GM19324 (cell line): ENCODE results near the gene MEF2D.

ENCODE experiments used
- ATAC-seq: cut with Tn5 transposase; IDR thresholded peaks from one replicate; pipeline ENCODE4 v1.9.1; 2021; ENCODE audit warnings: mild to moderate bottlenecking, moderate library complexity; ENCODE audit not compliant: unreplicated experiment, low FRiP score

Gene MEF2D

DNA sequence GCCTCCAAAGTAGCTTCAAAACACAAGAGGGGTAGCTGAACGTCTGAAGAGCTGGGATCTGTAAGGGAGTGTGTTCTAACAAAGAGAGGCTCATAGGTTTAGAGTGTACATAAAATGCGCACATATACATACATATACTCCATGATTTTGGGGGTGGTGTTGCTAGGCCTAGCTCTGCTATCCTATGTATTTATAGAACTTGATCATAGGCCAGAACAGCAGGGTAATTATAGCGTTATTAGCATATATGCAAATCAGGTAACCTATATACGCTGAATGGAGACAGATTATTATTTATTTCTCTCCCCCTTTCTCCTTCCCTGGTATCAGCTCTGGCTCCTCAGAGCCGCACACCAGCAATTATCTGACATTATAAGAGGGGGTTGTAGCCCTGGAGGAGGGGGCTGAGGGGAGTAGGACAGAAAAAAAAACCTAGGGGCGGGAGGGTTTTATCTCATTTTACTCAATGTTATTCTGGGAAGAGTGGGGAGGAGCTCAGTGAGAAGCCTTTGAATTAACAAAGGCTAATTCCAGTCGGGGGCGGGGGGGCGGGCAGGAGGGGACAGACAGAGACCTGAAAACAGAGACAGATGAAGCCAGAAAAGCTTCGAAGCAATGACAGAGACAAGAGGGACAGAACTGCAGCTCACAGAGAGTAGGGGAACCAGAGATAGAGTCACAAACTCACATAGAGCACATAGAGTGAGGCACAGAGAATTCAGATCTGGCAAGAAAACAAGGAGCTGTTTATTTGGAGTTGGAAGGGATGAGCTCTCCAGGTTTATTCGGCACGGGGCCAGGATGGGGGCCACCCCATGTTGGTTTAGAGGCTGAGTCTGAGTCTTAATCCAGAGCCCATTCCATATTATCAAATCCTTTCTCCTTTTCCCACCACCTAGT is 68.6 kb downstream of the MEF2D start:
- ATAC-seq: no peak

DNA sequence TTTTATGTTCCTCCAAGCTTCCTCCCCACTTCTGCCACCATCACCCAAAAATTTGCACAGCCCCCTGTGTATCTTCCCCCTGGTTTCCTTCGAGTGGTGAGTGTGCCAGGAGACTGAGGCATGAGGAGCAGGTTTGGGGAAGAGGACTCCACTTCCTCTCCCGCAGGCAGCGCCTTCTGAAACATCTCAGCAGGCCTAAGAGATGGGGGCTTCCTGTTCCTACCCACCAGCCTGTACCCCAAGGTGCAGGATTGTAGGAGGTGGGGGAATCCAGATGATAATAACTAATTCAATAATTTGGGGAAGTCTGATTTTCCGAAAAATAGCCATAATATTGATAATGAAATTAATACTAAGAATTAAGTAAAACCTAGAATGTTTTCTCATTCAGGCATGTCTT is 69.2 kb downstream of the MEF2D start:
- no peak for ATAC-seq

DNA sequence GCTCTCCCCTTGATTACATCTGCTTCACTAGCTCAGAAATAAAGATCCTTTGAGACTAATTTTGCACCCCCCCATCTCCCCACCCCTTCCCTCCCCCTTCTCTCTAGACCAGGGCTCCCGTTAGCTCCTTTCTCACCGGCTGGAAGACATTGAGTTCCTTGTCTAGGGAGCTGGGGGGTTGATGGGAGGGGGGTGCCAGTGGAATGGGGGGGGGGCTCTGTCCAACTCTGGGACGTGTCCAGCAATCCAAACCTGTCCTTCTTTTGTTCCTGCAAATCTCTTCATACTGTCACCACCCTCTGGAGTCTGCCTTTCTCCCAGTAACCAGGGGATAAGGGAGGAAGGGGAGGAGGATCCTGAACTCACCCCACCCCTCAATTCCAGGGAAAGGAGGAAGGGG is 69.7 kb downstream of the MEF2D start:
- no peak for ATAC-seq

DNA sequence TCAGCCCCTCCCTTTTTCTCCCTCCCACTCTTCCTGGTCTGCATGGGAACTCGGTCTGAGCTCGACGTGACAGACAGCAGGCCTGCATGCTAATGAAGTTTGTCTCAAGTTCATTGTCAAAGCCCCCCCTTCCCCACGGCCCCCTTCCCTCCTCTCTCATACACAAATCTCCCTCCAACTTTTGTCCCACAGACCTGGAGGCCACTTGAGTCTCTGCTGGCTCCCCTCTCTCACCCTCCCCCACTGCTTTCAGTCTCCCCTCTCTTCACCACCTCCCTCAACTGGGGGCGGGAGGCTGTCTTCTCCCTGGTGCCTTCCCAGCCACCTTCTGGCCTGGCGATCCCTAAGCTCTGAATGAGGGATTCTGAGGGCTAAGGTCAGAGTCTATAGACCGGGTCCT is 70.3 kb downstream of the MEF2D start:
- no peak for ATAC-seq

- no peak for ATAC-seq
These were observed 71.1 kb downstream of the MEF2D start for GRCh38 chr1:156429313-156430060.

DNA sequence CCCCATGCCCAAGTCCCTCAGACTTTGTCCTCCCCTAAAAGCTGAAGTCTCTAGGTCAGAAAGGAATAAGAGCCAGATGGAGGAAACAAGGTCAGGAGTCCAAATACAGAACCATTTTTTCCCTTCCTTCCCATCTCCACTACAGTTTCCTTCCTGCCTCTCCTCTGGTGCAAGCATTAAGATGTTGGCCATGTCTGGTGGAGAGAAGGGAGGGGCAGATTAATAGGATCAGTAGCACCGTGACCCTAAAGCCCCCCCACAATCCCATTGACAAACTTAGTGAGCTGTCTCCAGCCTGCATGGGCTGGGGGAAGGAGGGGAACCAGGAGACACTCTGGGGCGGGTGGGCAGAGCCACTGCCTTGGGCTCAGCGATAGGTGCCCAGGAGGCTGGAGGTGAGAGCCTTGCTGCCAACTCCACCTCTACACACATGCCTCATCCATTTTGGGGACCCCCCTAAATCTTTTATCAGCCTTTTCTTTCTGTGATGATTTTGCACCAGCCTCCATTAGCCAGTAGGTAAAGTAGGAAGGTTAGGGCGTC is 71.8 kb downstream of the MEF2D start:
- no peak for ATAC-seq

- no peak for ATAC-seq
These were observed 72.6 kb downstream of the MEF2D start for GRCh38 chr1:156427957-156428356.

DNA sequence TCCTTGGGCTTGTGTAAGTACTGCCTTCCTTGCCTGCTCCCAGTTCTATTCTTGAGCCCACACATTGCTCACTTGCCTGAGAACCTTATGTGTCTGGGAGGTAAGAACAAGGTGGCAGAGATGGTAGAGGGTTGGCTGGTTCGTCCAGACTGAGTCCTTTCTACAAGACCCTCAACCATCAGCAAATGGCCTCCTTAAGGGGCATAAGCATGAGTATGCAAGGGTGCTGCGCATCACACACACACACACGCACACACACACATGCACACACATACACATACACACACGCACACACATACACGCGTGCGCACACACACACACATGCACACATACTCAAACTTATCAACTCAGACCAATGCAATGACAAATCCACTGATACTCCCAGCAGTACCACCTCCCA is 74.6 kb downstream of the MEF2D start:
- no peak for ATAC-seq

DNA sequence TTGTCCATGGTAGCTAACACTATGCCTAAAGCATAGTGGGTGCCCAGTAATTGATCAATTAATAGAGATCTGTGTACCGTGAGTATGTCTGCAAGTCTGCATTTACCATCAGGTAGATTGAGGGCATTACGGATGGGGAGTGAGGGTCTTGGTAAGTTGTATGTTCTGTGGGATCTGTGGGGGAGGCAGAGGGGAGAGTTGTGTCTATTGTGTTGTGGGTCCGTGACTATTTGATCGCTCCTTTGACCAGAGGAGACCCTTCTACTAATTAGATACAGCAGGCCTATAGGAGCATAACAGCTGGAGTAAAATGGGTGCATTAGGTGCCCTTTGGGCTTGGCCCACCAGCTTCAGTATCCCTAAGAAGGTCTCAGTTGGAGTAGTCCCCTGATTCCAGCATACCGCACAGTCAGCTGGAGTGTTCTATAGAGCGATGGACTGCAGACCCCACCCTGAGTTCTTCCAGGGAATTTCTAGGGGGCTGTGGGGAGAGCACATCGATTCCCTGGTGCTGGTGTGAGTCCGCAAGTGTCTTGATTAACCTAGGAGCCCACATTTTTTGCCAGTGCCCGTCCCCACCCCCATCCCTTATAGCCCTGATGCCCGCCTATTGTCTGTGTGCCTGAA is 75.7 kb downstream of the MEF2D start:
- no peak for ATAC-seq

DNA sequence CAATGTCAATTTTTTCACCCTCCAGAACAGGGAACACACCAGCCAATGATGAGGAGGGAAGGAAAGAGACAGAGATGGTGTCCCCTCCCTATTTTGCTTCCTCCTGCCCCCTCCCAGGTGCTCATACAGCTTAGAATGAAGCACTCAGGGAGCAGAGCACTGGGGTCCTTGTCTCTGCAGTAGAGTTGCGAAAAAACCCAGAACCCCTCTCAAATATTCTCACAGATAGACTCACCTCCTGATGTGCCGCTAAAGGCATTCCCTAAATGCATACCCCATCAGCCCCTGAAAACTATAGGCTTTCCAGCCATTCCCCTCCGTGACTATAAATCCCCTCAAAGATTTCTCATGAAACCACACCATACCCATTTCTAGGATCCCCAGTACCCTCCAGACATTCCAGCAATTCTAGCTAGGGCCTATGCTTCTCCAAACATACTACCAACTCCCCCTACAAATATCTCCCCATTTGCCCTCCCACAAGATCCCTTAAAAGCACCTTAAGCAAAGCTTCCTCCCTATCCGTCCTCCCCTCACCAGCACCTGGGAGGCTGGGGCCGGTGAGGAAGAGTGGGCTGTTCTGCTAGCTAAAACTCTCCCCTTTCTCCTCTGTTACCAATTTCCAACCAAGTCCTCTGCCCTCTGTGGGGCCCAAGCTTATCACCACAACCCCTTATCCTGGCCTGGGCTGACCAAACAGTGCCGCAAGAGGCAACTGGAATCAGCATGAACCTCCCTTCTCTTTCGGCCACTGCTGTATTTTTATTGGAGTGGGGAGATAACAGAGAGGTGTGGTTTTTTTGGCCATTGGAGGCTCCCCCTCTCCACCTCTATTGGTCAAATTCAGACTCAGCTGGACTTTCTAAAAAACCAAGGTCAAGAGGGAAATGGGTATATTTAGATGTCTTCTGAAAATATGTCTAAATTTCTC is 76.9 kb downstream of the MEF2D start:
- ATAC-seq: no peak

GRCh38 chr1:156422602-156423091 is 77.9 kb downstream of the MEF2D start:
- ATAC-seq: no peak

- ATAC-seq: no peak
These were observed 78.5 kb downstream of the MEF2D start for GRCh38 chr1:156421939-156422601.

DNA sequence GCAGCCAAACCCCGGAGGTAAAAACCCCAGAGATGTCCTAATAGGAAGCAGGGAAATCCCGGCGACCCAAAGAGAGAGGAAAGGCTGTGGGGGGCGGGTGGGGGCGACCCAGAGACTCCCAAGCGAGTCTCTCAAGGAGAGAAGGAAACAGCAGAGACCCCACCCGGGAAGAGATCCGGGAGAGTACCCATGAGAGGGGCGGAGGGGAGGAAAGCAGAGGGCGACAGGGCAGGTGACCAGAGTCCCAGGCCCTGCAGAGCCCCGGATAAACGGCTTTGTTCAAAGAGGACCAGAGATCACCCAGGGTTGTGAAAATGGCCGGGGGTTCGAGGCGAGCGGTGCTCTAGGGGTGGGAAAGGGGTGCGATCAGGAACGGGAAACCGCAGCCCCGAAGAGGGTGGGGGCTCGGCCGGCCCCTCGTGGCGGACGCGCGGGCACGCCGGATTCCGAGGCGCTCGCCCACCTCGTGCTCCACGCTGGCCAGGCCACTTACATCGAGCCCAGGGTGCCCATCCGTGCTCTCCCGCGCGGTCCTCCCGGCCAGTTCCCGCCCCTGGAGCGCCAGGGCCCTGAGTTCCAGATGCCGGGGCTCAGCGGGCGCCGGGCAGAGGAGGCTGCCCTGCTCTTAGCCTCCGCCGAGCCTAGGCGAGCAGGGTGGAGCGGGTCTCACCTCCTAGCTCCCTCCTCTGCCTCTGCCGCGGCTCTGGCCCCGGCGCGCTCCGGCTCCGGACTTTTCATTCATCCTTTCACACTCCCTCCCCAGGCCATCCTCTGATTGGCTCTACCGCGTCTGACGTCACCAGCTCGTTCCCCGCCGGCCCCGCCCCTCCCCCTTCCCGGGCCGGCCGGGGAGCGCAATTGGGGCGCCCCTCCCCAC is 79.3 kb downstream of the MEF2D start:
- ATAC-seq: peak; percentile 50

- ATAC-seq: no peak
These were observed 80.1 kb downstream of the MEF2D start for GRCh38 chr1:156420205-156421061.

DNA sequence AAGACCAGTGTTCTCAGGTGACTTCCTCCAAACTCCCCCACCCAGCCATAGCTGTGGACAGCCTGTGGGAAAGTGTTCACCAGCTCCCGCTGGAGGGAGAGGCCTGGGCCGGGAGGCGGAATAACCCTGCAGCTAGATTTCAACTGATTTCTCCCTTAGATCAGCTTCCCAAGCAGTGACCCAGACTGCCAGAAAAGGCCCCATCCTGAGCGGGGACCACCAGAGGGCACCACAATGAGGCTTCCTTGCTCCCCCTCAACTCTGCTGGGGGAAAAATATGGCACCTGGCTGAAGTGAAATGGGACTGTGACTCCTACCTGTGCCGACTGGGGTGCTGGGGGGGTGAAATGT is 80.7 kb downstream of the MEF2D start:
- no peak for ATAC-seq

GRCh38 chr1:156418416-156419070 is 82.0 kb downstream of the MEF2D start:
- ATAC-seq: no peak

GRCh38 chr1:156417401-156418020 is 83.1 kb downstream of the MEF2D start:
- ATAC-seq: no peak
